ENCODE measurements around the gene ZKSCAN2.
A peak's percentile ranks its signal among the peaks of the same experiment; 100 is the strongest.

Gene ZKSCAN2

DNA sequence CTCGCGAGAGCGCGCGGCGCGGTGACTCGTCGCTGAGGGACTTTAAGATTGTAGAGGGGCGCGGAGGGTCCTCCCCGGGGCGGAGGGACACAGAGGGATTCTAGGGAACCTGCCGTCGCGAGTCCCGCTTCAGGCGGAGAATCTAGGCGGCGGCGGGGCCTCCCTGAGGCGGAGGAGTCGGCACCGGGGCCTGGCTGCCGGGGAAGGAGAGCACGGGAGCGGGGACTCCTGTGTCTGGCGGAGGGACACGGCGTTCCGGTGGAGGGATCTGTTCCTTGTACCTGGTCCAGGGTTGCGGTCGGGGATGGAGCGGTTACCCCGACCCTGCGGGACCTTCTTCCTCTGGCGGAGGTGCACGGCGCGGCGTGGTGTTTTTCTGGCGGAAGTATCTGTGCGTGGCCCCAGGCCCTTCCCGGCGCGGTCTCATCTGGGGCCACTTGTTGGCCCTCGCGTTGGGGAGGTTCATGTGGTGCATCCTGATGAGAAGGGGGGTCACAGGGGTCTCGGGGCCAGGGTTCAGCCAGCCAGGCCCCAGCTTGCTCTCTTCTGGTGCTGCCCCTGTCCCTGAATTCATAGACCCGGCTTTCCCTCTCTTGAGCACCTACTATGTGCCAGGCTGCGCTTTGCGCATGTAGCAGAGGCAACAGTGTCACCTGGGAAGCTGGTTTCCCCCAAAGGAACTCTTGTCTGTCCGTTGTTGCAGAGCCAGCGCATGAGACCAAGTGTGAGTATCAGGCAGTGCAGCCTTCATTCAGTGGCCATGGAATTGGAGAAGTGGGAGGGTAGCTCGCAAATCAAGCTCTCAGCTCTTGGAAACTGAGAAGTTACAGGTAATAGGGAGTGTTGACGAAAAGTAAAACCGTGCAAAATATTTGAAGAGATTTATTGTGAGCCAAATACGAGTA lies 563 bp upstream of the ZKSCAN2 start (continued):
- peak; percentile 95 for TF ChIP-seq PATZ1 (tag by site-specific recombination; IDR thresholded peaks at IDR 0.05)
- TF ChIP-seq, protein P1, sequence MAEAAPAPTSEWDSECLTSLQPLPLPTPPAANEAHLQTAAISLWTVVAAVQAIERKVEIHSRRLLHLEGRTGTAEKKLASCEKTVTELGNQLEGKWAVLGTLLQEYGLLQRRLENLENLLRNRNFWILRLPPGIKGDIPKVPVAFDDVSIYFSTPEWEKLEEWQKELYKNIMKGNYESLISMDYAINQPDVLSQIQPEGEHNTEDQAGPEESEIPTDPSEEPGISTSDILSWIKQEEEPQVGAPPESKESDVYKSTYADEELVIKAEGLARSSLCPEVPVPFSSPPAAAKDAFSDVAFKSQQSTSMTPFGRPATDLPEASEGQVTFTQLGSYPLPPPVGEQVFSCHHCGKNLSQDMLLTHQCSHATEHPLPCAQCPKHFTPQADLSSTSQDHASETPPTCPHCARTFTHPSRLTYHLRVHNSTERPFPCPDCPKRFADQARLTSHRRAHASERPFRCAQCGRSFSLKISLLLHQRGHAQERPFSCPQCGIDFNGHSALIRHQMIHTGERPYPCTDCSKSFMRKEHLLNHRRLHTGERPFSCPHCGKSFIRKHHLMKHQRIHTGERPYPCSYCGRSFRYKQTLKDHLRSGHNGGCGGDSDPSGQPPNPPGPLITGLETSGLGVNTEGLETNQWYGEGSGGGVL (tag by site-specific recombination; IDR thresholded peaks at IDR 0.05): peak; percentile 96
- TF ChIP-seq ZNF37A (tag by site-specific recombination; IDR thresholded peaks at IDR 0.05): no peak
- TF ChIP-seq ZNF843 (tag by site-specific recombination; IDR thresholded peaks at IDR 0.05): peak; percentile 86
- peak; percentile 100 for TF ChIP-seq ZEB2 (tag by site-specific recombination; IDR thresholded peaks at IDR 0.05)
- TF ChIP-seq, protein P2, sequence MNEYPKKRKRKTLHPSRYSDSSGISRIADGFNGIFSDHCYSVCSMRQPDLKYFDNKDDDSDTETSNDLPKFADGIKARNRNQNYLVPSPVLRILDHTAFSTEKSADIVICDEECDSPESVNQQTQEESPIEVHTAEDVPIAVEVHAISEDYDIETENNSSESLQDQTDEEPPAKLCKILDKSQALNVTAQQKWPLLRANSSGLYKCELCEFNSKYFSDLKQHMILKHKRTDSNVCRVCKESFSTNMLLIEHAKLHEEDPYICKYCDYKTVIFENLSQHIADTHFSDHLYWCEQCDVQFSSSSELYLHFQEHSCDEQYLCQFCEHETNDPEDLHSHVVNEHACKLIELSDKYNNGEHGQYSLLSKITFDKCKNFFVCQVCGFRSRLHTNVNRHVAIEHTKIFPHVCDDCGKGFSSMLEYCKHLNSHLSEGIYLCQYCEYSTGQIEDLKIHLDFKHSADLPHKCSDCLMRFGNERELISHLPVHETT (tag by site-specific recombination; IDR thresholded peaks at IDR 0.05): peak; percentile 95
- TF ChIP-seq RBAK (tag by site-specific recombination; IDR thresholded peaks at IDR 0.05): no peak
- peak; percentile 75; the same call in 1 of the 2 replicates for TF ChIP-seq ZNF19 (tag by site-specific recombination; IDR thresholded peaks at IDR 0.05; ENCODE audit: low read depth)
- peak; percentile 96 for TF ChIP-seq ZNF416 (tag by site-specific recombination; IDR thresholded peaks at IDR 0.05)
- TF ChIP-seq, protein P3, sequence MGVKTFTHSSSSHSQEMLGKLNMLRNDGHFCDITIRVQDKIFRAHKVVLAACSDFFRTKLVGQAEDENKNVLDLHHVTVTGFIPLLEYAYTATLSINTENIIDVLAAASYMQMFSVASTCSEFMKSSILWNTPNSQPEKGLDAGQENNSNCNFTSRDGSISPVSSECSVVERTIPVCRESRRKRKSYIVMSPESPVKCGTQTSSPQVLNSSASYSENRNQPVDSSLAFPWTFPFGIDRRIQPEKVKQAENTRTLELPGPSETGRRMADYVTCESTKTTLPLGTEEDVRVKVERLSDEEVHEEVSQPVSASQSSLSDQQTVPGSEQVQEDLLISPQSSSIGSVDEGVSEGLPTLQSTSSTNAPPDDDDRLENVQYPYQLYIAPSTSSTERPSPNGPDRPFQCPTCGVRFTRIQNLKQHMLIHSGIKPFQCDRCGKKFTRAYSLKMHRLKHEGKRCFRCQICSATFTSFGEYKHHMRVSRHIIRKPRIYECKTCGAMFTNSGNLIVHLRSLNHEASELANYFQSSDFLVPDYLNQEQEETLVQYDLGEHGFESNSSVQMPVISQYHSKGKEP (tag by site-specific recombination; IDR thresholded peaks at IDR 0.05): no peak
- TF ChIP-seq ZNF2 (tag by site-specific recombination; IDR thresholded peaks at IDR 0.05): peak; percentile 93; the same call in 1 of the 2 replicates
- TF ChIP-seq, protein P4, sequence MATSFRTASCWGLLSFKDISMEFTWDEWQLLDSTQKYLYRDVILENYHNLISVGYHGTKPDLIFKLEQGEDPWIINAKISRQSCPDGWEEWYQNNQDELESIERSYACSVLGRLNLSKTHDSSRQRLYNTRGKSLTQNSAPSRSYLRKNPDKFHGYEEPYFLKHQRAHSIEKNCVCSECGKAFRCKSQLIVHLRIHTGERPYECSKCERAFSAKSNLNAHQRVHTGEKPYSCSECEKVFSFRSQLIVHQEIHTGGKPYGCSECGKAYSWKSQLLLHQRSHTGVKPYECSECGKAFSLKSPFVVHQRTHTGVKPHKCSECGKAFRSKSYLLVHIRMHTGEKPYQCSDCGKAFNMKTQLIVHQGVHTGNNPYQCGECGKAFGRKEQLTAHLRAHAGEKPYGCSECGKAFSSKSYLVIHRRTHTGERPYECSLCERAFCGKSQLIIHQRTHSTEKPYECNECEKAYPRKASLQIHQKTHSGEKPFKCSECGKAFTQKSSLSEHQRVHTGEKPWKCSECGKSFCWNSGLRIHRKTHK (tag by site-specific recombination; IDR thresholded peaks at IDR 0.05): no peak
- peak; percentile 96 for TF ChIP-seq BCL11B (tag by site-specific recombination; IDR thresholded peaks at IDR 0.05; ENCODE audit: low read depth)
- TF ChIP-seq ZNF311 (tag by site-specific recombination; IDR thresholded peaks at IDR 0.05; ENCODE audit: borderline replicate concordance): no peak
- TF ChIP-seq ZNF544 (tag by site-specific recombination; IDR thresholded peaks at IDR 0.05): no peak
- TF ChIP-seq ZNF155 (tag by site-specific recombination; IDR thresholded peaks at IDR 0.05): peak; percentile 47; the same call in 1 of the 2 replicates
- peak; percentile 85 for TF ChIP-seq ZNF394 (tag by site-specific recombination; IDR thresholded peaks at IDR 0.05; ENCODE audit: borderline replicate concordance)
- peak; percentile 81 for TF ChIP-seq SP3 (tag by site-specific recombination; IDR thresholded peaks at IDR 0.05)
- TF ChIP-seq, protein P5, sequence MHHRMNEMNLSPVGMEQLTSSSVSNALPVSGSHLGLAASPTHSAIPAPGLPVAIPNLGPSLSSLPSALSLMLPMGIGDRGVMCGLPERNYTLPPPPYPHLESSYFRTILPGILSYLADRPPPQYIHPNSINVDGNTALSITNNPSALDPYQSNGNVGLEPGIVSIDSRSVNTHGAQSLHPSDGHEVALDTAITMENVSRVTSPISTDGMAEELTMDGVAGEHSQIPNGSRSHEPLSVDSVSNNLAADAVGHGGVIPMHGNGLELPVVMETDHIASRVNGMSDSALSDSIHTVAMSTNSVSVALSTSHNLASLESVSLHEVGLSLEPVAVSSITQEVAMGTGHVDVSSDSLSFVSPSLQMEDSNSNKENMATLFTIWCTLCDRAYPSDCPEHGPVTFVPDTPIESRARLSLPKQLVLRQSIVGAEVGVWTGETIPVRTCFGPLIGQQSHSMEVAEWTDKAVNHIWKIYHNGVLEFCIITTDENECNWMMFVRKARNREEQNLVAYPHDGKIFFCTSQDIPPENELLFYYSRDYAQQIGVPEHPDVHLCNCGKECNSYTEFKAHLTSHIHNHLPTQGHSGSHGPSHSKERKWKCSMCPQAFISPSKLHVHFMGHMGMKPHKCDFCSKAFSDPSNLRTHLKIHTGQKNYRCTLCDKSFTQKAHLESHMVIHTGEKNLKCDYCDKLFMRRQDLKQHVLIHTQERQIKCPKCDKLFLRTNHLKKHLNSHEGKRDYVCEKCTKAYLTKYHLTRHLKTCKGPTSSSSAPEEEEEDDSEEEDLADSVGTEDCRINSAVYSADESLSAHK (tag by site-specific recombination; IDR thresholded peaks at IDR 0.05): peak; percentile 70
- TF ChIP-seq PRDM1 (tag by site-specific recombination; IDR thresholded peaks at IDR 0.05): no peak
- peak; percentile 59; the same call in 1 of the 2 replicates for TF ChIP-seq ZFP3 (tag by site-specific recombination; IDR thresholded peaks at IDR 0.05; ENCODE audit: low read depth)
- TF ChIP-seq, protein P6, sequence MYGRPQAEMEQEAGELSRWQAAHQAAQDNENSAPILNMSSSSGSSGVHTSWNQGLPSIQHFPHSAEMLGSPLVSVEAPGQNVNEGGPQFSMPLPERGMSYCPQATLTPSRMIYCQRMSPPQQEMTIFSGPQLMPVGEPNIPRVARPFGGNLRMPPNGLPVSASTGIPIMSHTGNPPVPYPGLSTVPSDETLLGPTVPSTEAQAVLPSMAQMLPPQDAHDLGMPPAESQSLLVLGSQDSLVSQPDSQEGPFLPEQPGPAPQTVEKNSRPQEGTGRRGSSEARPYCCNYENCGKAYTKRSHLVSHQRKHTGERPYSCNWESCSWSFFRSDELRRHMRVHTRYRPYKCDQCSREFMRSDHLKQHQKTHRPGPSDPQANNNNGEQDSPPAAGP (tag by site-specific recombination; IDR thresholded peaks at IDR 0.05): peak; percentile 88
- TF ChIP-seq ZSCAN30 (tag by site-specific recombination; IDR thresholded peaks at IDR 0.05): peak; percentile 98
- peak; percentile 45; the same call in 1 of the 2 replicates for TF ChIP-seq ZBTB6 (tag by site-specific recombination; IDR thresholded peaks at IDR 0.05)
- TF ChIP-seq ZBTB17 (tag by site-specific recombination; IDR thresholded peaks at IDR 0.05): peak; percentile 87

Data from HEK293 (cell line).